AG04450 (cell line): ENCODE data around the gene FBXL4. TPM values are rescaled to one million over a fixed set of nuclear protein-coding genes. Genes with fewer than 3 reads are reported as not detected.

Source experiments
- CTCF ChIA-PET: fragments of 300-600, 350-600 bp; formaldehyde crosslinking; extraction: SDS; loops from one replicate; lab custom pipeline; 2022; ENCODE audit warnings: antibody characterized with exemption, inconsistent platforms; lab: Charles Lee
- POLR2A ChIA-PET: fragments of 350-600 bp; formaldehyde crosslinking; extraction: SDS; loops from one replicate; lab custom pipeline; 2021; ENCODE audit warnings: antibody characterized with exemption, inconsistent platforms; lab: Yijun Ruan, JAX
- DNase-seq: peaks from one replicate; pipeline ENCODE4 v3.0.0-alpha.2; 2011; ENCODE audit warnings: low read depth, low spot score
- H3K27ac ChIP-seq: one replicate; pipeline ENCODE4 v1.5.1; 2012; ENCODE audit warnings: low read depth, low read length, control low read depth
- H3K27me3 ChIP-seq: one replicate; pipeline ENCODE4 v1.6.0; 2012; ENCODE audit warnings: low read length; ENCODE audit not compliant: control insufficient read depth, insufficient read depth
- H3K4me3 ChIP-seq: 2 replicates; pipeline ENCODE4 v1.5.1; 2011; ENCODE audit warnings: mild to moderate bottlenecking, low read depth, low read length, control low read depth
- H3K9me3 ChIP-seq: 2 replicates; pipeline ENCODE4 v1.5.1; 2012; ENCODE audit warnings: low read length; ENCODE audit not compliant: control insufficient read depth, insufficient read depth
- CTCF ChIP-seq: IDR thresholded peaks from 2 replicates; pipeline ENCODE4 v1.5.1; 2011; ENCODE audit warnings: low read depth, low read length, control low read depth, inconsistent platforms
- polyA plus RNA-seq: library from polyadenylated mRNA; depleted of rRNA; stranded (reverse); fragments of >200 nt; gene quantifications from 2 replicates; pipeline ENCODE4 v1.2.3, GENCODE V29; 2011

FBXL4 gene
- polyA plus RNA-seq, 1 experiment: 20.1 TPM

DNA sequence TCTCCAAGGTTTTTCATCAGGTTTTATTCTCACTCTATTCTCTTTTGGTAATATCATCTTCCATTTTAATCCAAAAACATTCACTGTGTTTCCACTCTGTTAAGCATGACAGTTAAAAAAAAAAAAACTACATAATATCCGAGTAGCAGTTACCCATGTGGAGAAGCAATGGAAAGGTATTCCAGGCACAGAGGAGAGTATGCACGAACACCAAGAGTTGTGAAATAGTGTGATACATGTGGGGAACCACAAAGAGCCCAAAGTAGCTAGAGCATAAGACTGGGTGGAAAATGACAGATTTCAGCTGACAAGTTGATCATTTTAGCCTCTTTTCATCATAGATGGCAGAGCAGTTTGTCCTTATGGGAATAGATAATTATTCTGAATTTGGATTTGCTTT is 19.9 kb upstream of the FBXL4 start:
- ChIA-PET POLR2A (no interaction called here), CTCF (no interaction called here)
- Histone ChIP-seq H3K27ac (no peak overlapping the region), H3K9me3 (no peaks in the 10 kb centered on the region), H3K4me3 (no peak overlapping the region), H3K27me3 (no peaks in the 10 kb centered on the region)
- DNase-seq: no peak
- TF ChIP-seq CTCF: no peak

DNA sequence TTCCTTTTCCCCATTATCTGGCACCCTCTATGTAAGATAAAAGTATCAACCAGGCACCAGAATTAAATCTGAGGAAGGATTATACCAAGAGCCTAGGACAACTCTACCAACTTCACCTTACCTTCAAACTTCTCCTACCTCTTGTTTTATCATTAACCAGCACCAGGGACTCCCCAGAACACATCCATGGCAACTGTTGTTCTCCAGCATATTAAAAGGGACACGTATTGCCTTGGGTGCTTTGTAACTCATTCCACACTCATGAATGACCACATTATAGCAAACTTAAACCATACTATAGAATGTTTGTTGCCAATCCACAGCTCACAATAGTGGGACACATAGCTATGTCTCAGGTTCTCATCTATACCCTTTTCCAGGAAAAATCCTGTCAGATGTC is 11.9 kb upstream of the FBXL4 start:
- ChIA-PET POLR2A (no interaction called here), CTCF (no interaction called here)
- no peak for DNase-seq
- Histone ChIP-seq H3K9me3 (no peaks in the 10 kb centered on the region), H3K4me3 (no peak overlapping the region), H3K27ac (no peak overlapping the region), H3K27me3 (peaks cover 5% of the 10 kb centered on the region)
- no peak for TF ChIP-seq CTCF

GRCh38 chr6:98958776-98959175 is 11.0 kb upstream of the FBXL4 start:
- Histone ChIP-seq H3K4me3 (no peak overlapping the region), H3K9me3 (no peaks in the 10 kb centered on the region), H3K27ac (no peak overlapping the region), H3K27me3 (peaks cover 5% of the 10 kb centered on the region)
- DNase-seq: no peak
- no peak for TF ChIP-seq CTCF
- ChIA-PET POLR2A (no interaction called here), CTCF (no interaction called here)

DNA sequence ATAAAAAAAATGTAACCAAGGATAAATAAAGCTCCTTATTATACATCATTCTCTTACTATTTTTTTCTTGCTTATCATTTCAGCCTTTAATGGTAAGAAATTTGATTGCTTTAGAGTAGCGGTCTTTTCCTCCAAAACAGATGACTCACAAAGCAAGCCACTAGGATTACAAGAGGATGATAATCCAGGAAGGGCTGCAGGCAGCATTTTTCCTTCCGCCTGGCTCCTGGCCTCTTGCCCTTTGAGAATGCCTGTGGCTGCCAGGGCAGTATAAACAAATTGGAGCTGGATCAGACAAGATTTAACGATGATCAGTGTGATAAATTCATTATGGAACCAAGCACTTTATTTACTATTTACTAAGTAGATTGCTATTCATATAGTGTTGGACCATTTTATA is 9.7 kb upstream of the FBXL4 start:
- no peaks in the 10 kb centered on the region for H3K9me3 ChIP-seq
- peak; percentile 38 for DNase-seq
- H3K27me3 ChIP-seq: peaks cover 5% of the 10 kb centered on the region
- no peak overlapping the region for H3K27ac ChIP-seq
- no peak overlapping the region for H3K4me3 ChIP-seq
- CTCF ChIA-PET: no interaction called here
- TF ChIP-seq CTCF: no peak
- POLR2A ChIA-PET: interaction anchor here (0.7 to 1.3 kb wide), 3 partner anchors 9 to 56 kb away, joined by 4 to 5 read pairs (median 4); partner anchors contain the start of gene FBXL4

DNA sequence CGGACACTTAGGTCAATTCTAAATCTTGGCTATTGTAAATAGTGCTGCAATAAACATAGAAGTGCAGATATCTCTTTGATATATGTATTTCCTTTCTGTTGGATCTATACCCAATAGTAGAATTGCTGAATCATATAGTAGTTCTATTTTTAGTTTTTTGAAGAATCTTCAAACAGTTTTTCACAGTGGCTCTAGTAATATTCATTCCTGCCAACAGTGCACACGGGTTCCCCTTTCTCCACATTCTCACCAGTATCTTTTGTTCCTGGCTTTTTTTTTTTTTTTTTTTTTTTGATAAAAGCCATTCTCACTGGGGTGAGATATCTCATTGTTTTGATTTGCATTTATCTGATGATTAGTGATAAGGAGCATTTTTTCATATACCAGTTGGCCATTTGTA is 1.8 kb upstream of the FBXL4 start:
- Histone ChIP-seq H3K4me3 (no peak overlapping the region), H3K27ac (no peak overlapping the region), H3K27me3 (no peaks in the 10 kb centered on the region), H3K9me3 (no peaks in the 10 kb centered on the region)
- DNase-seq: no peak
- ChIA-PET POLR2A (no interaction called here), CTCF (no interaction called here)
- TF ChIP-seq CTCF: no peak
